HEK293 (cell line): ENCODE results near the gene KCNAB2.

ENCODE experiments used
- CTCF ChIA-PET: fragments of 350-600 bp; formaldehyde crosslinking; extraction: SDS; loops from one replicate; lab custom pipeline; 2021; ENCODE audit warnings: antibody characterized with exemption; lab: Yijun Ruan, JAX
- POLR2A ChIA-PET: fragments of 300-600 bp; formaldehyde crosslinking; extraction: SDS; loops from one replicate; lab custom pipeline; 2020; ENCODE audit warnings: antibody characterized with exemption, inconsistent platforms; lab: Yijun Ruan, JAX
- H3K27ac ChIP-seq: fragments of 200-500 bp; sonication (Bioruptor generic); 2 replicates; pipeline ENCODE4 v1.5.1; 2014; ENCODE audit warnings: low read depth, low read length, control low read depth, inconsistent platforms; ENCODE audit errors: extremely low read depth
- H3K36me3 ChIP-seq, 2 experiments: fragments of 200-500 bp in 1 of 2; sonication (Bioruptor generic) in 1 of 2; 1 replicate in 1 of 2; 2 replicates in 1 of 2; pipeline ENCODE4 v1.5.1; 2014 to 2017; ENCODE audit warnings: inconsistent platforms in 2 of 2, low read length in 2 of 2; ENCODE audit not compliant: control insufficient read depth in 2 of 2, insufficient read depth in 1 of 2
- H3K4me1 ChIP-seq: fragments of 200-500 bp; sonication (Bioruptor generic); 2 replicates; pipeline ENCODE4 v1.5.1; 2014; ENCODE audit warnings: mild to moderate bottlenecking, low read length, inconsistent platforms; ENCODE audit not compliant: control insufficient read depth, insufficient read depth
- H3K4me3 ChIP-seq: 2 replicates; pipeline ENCODE4 v1.5.1; 2011; ENCODE audit warnings: low read depth, mild to moderate bottlenecking, control low read depth, low read length, moderate library complexity
- H3K9me3 ChIP-seq: fragments of 200-500 bp; sonication (Bioruptor generic); 2 replicates; pipeline ENCODE4 v1.5.1; 2014; ENCODE audit warnings: low read depth, low read length, inconsistent platforms; ENCODE audit not compliant: control insufficient read depth, insufficient read depth
- BCL11B ChIP-seq: fragments of 450-650 bp; formaldehyde crosslinking; IDR thresholded peaks from 2 replicates; pipeline ENCODE4 v1.5.1; 2016; ENCODE audit warnings: low read depth, missing biosample characterization, missing genetic modification characterization
- FEZF1 ChIP-seq: fragments of 450-650 bp; formaldehyde crosslinking; IDR thresholded peaks from 2 replicates; pipeline ENCODE4 v1.5.1; 2016; ENCODE audit warnings: missing biosample characterization, missing genetic modification characterization
- MZF1 ChIP-seq: fragments of 450-650 bp; formaldehyde crosslinking; IDR thresholded peaks from 2 replicates; pipeline ENCODE4 v1.5.1; 2017; ENCODE audit warnings: missing biosample characterization, missing genetic modification characterization, borderline replicate concordance
- OSR2 ChIP-seq: fragments of 450-650 bp; formaldehyde crosslinking; IDR thresholded peaks from 2 replicates; pipeline ENCODE4 v1.5.1; 2016; ENCODE audit warnings: missing biosample characterization, missing genetic modification characterization
- PRDM2 ChIP-seq: fragments of 450-650 bp; formaldehyde crosslinking; IDR thresholded peaks from 2 replicates; pipeline ENCODE4 v1.5.1; 2016; ENCODE audit warnings: missing biosample characterization, missing genetic modification characterization, borderline replicate concordance
- PRDM6 ChIP-seq: fragments of 450-650 bp; formaldehyde crosslinking; IDR thresholded peaks from 2 replicates; pipeline ENCODE4 v1.5.1; 2017; ENCODE audit warnings: missing biosample characterization, missing genetic modification characterization
- SALL2 ChIP-seq: fragments of 450-650 bp; formaldehyde crosslinking; IDR thresholded peaks from 2 replicates; pipeline ENCODE4 v1.5.0; 2017; ENCODE audit warnings: missing biosample characterization, mild to moderate bottlenecking, missing genetic modification characterization, borderline replicate concordance
- TSHZ1 ChIP-seq: fragments of 450-650 bp; formaldehyde crosslinking; IDR thresholded peaks from 2 replicates; pipeline ENCODE4 v1.5.1; 2016; ENCODE audit warnings: missing biosample characterization, missing genetic modification characterization, borderline replicate concordance
- ZNF114 ChIP-seq: fragments of 450-650 bp; formaldehyde crosslinking; IDR thresholded peaks from 2 replicates; pipeline ENCODE4 v1.5.0; 2017; ENCODE audit warnings: missing biosample characterization, missing genetic modification characterization
- ZNF146 ChIP-seq: fragments of 450-650 bp; formaldehyde crosslinking; IDR thresholded peaks from 2 replicates; pipeline ENCODE4 v1.5.1; 2016; ENCODE audit warnings: missing biosample characterization, missing genetic modification characterization
- ZNF266 ChIP-seq: fragments of 450-650 bp; formaldehyde crosslinking; IDR thresholded peaks from 2 replicates; pipeline ENCODE4 v1.5.1; 2016; ENCODE audit warnings: missing biosample characterization, missing genetic modification characterization, low read depth
- ZNF311 ChIP-seq: fragments of 450-650 bp; formaldehyde crosslinking; IDR thresholded peaks from 2 replicates; pipeline ENCODE4 v1.5.1; 2017; ENCODE audit warnings: missing biosample characterization, missing genetic modification characterization, borderline replicate concordance
- ZNF324 ChIP-seq: fragments of 450-650 bp; formaldehyde crosslinking; IDR thresholded peaks from 2 replicates; pipeline ENCODE4 v1.5.1; 2016; ENCODE audit warnings: missing biosample characterization, missing genetic modification characterization
- ZNF394 ChIP-seq: fragments of 450-650 bp; formaldehyde crosslinking; IDR thresholded peaks from 2 replicates; pipeline ENCODE4 v1.5.1; 2016; ENCODE audit warnings: missing biosample characterization, missing genetic modification characterization, mild to moderate bottlenecking, moderate library complexity, borderline replicate concordance
- ZNF426 ChIP-seq: fragments of 450-650 bp; formaldehyde crosslinking; IDR thresholded peaks from 2 replicates; pipeline ENCODE4 v1.5.1; 2017; ENCODE audit warnings: missing biosample characterization, missing genetic modification characterization, mild to moderate bottlenecking, inconsistent platforms, moderate library complexity
- ZNF449 ChIP-seq: fragments of 450-650 bp; formaldehyde crosslinking; IDR thresholded peaks from 2 replicates; pipeline ENCODE4 v1.5.1; 2017; ENCODE audit warnings: missing biosample characterization, mild to moderate bottlenecking, missing genetic modification characterization, moderate library complexity
- ZNF521 ChIP-seq: fragments of 450-650 bp; formaldehyde crosslinking; IDR thresholded peaks from 2 replicates; pipeline ENCODE4 v1.5.1; 2017; ENCODE audit warnings: missing biosample characterization, mild to moderate bottlenecking, missing genetic modification characterization
- ZNF549 ChIP-seq: fragments of 450-650 bp; IDR thresholded peaks from 2 replicates; pipeline ENCODE4 v1.5.1; 2018; ENCODE audit warnings: missing biosample characterization, missing genetic modification characterization, mild to moderate bottlenecking, inconsistent platforms, moderate library complexity
- ZNF596 ChIP-seq: fragments of 450-650 bp; IDR thresholded peaks from 2 replicates; pipeline ENCODE4 v1.5.0; 2018; ENCODE audit warnings: missing biosample characterization, mild to moderate bottlenecking, missing genetic modification characterization, moderate library complexity
- ZNF629 ChIP-seq: fragments of 450-650 bp; formaldehyde crosslinking; IDR thresholded peaks from 2 replicates; pipeline ENCODE4 v1.5.1; 2017; ENCODE audit warnings: missing biosample characterization, missing genetic modification characterization
- ZNF660 ChIP-seq: fragments of 450-650 bp; IDR thresholded peaks from 2 replicates; pipeline ENCODE4 v1.5.1; 2018; ENCODE audit warnings: missing biosample characterization, mild to moderate bottlenecking, missing genetic modification characterization
- ZNF707 ChIP-seq: fragments of 450-650 bp; formaldehyde crosslinking; IDR thresholded peaks from 2 replicates; pipeline ENCODE4 v1.5.1; 2016; ENCODE audit warnings: missing biosample characterization, missing genetic modification characterization
- ZNF830 ChIP-seq: fragments of 450-650 bp; IDR thresholded peaks from 2 replicates; pipeline ENCODE4 v1.5.0; 2018; ENCODE audit warnings: missing biosample characterization, missing genetic modification characterization, low read depth, mild to moderate bottlenecking, moderate library complexity

Gene KCNAB2

GRCh38 chr1:6013491-6013890, 32.2 kb upstream of the KCNAB2 start (continued):
- no peak for TF ChIP-seq PRDM2 (tag by site-specific recombination)
- TF ChIP-seq ZNF266, result no peak
- no peak for TF ChIP-seq ZNF707 (tag by site-specific recombination)
- TF ChIP-seq ZNF521 (tag by site-specific recombination), result no peak
- no peak for TF ChIP-seq ZNF830
- no peak for TF ChIP-seq FEZF1 (tag by site-specific recombination)
- TF ChIP-seq ZNF311 (tag by site-specific recombination), result no peak
- no peak for TF ChIP-seq ZNF146 (tag by site-specific recombination)
- TF ChIP-seq ZNF549 (tag by site-specific recombination), result no peak
- no peak for TF ChIP-seq ZNF426
- TF ChIP-seq ZNF629 (tag by site-specific recombination), result no peak
- no peak for TF ChIP-seq ZNF449 (tag by site-specific recombination)
- TF ChIP-seq SALL2, result no peak

GRCh38 chr1:6014130-6014999, 31.3 kb upstream of the KCNAB2 start:
- Histone ChIP-seq H3K4me3 (no peak overlapping the region), H3K4me1 (no peaks in the 10 kb centered on the region), H3K27ac (no peak overlapping the region), H3K9me3 (no peaks in the 10 kb centered on the region), H3K36me3 (no peaks in the 10 kb centered on the region)
- ChIA-PET CTCF (interaction anchor here (0.6 kb wide), 2 partner anchors 340 to 369 kb away, joined by 3 read pairs; no protein-coding TSS in a partner anchor), POLR2A (no interaction called here)
- TF ChIP-seq TSHZ1, result no peak
- TF ChIP-seq PRDM6 (tag by site-specific recombination), result no peak
- TF ChIP-seq ZNF114, result no peak
- no peak for TF ChIP-seq MZF1 (tag by site-specific recombination)
- no peak for TF ChIP-seq ZNF660
- TF ChIP-seq ZNF324 (tag by site-specific recombination), result no peak
- TF ChIP-seq ZNF311 (tag by site-specific recombination), result no peak
- TF ChIP-seq ZNF394, result no peak
- TF ChIP-seq OSR2 (tag by site-specific recombination), result no peak
- no peak for TF ChIP-seq ZNF596 (tag by site-specific recombination)
- TF ChIP-seq BCL11B, result no peak
